ENCODE results near the gene GPER1.
A peak's percentile ranks its signal among the peaks of the same experiment; 100 is the strongest.
"Not testable (repeated sequence)": the region's sequence is repeated elsewhere in the genome, so short reads cannot be mapped to it uniquely, and the experiment has no call there.

Gene GPER1

GRCh38 chr7:1071731-1072254, 16.1 kb upstream of the GPER1 start:
- no peak for DNase-seq

GRCh38 chr7:1073142-1073977, 14.6 kb upstream of the GPER1 start:
- DNase-seq, result no peak

GRCh38 chr7:1074018-1074417, 13.9 kb upstream of the GPER1 start:
- DNase-seq, result not testable (repeated sequence)

GRCh38 chr7:1074593-1075431, 13.1 kb upstream of the GPER1 start:
- DNase-seq, result no peak

GRCh38 chr7:1076184-1077072, 11.5 kb upstream of the GPER1 start:
- DNase-seq, result no peak

GRCh38 chr7:1078519-1078918, 9.4 kb upstream of the GPER1 start:
- no peak for DNase-seq

GRCh38 chr7:1078985-1079384, 8.9 kb upstream of the GPER1 start:
- no peak for DNase-seq

- DNase-seq, result no peak
Observed at GRCh38 chr7:1079546-1079945, 8.4 kb upstream of the GPER1 start.

- DNase-seq, result no peak
Observed at GRCh38 chr7:1080252-1080920, 7.5 kb upstream of the GPER1 start.

- DNase-seq, result no peak
Observed at GRCh38 chr7:1080921-1081255, 7.0 kb upstream of the GPER1 start.

- no peak for DNase-seq
Observed at GRCh38 chr7:1081336-1081735, 6.6 kb upstream of the GPER1 start.

- DNase-seq, result no peak
Observed at GRCh38 chr7:1081931-1082401, 5.9 kb upstream of the GPER1 start.

GRCh38 chr7:1083729-1084657, 3.9 kb upstream of the GPER1 start:
- DNase-seq, result no peak

- DNase-seq, result no peak
Observed at GRCh38 chr7:1085266-1085665, 2.6 kb upstream of the GPER1 start.

GRCh38 chr7:1085910-1086421, 1.9 kb upstream of the GPER1 start:
- DNase-seq, result no peak

- DNase-seq, result peak; percentile 70
Observed at GRCh38 chr7:1086588-1087464, 1.1 kb upstream of the GPER1 start.

- no peak for DNase-seq
Observed at GRCh38 chr7:1087465-1087814, 473 bp upstream of the GPER1 start.

- DNase-seq, result no peak
Observed at GRCh38 chr7:1090236-1090635, 2.3 kb downstream of the GPER1 start.

- DNase-seq, result no peak
Observed at GRCh38 chr7:1090686-1091643, 3.1 kb downstream of the GPER1 start.
